ENCODE results near the gene LRTM2.

The LRTM2 gene

GRCh38 chr12:1848745-1849144 is 28.4 kb downstream of the LRTM2 start:
- Histone ChIP-seq H3K27ac (no peak overlapping the region), H3K4me1 (ENCODE audit: control insufficient read depth in 1 of 2, insufficient read depth in 1 of 2, low read depth in 1 of 2, low read length in 1 of 2) (no peaks in the 10 kb centered on the region), H3K27me3 (peaks cover 8% of the 10 kb centered on the region), H3K9me3 (no peaks in the 10 kb centered on the region), H3K4me3 (ENCODE audit: low read depth in 1 of 2, low read length in 1 of 2) (no peak overlapping the region), H3K36me3 (no peaks in the 10 kb centered on the region)
- TF ChIP-seq CTCF (IDR thresholded peaks at IDR 0.05) = no peak

DNA sequence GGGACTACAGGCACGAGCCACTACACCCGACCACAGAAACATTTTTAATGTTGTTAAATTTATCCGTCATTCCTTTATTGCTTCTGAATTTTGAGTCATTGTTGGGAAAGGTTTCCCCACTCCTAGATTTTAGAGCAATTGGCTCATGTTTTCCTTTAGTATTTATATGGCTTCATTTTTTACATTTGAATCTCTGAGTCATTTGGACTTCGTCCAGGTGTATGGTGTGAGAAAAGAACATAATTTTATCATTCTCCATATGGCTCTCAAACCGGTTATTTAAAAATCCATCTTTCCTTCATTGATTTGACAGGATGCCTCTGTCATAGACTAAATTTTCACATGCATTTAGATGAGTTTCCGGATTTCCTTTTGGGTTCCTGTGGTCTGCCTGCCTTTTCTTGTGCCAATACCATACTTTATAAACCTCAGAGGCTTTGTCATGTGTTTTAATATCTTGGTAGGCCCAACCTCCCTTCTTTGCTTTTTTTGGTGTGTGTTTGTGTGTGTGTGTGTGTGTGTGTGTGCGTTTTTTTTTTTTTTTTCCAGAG is 30.9 kb downstream of the LRTM2 start:
- H3K4me1 ChIP-seq (ENCODE audit: control insufficient read depth in 1 of 2, insufficient read depth in 1 of 2, low read depth in 1 of 2, low read length in 1 of 2) = no peaks in the 10 kb centered on the region

DNA sequence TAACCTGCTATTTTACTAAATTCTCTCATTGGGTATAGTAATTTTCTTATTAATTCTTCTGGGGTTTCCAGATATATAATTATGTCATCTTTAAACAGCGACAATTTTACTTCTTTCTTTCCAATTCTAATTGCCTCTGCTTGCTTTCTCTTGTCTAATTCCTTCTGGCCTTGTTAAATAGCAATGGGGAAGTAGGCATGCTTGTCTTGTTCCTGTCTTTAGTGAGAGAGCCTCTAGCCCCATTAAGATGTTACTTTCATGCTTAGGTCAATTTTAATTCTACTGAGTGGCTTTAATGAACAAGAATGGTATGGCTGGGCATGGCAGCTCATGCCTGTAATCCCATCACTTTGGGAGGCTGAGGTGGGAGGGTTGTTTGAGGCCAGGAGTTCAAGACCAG is 31.7 kb downstream of the LRTM2 start:
- Histone ChIP-seq H3K4me3 (ENCODE audit: low read depth in 1 of 2, low read length in 1 of 2) (no peak overlapping the region), H3K36me3 (no peaks in the 10 kb centered on the region), H3K27ac (no peak overlapping the region), H3K4me1 (ENCODE audit: control insufficient read depth in 1 of 2, insufficient read depth in 1 of 2, low read depth in 1 of 2, low read length in 1 of 2) (no peaks in the 10 kb centered on the region), H3K9me3 (no peaks in the 10 kb centered on the region), H3K27me3 (no peaks in the 10 kb centered on the region)
- TF ChIP-seq CTCF (IDR thresholded peaks at IDR 0.05) = no peak

More for the DNA sequence above, 30.9 kb downstream of the LRTM2 start:
- Histone ChIP-seq H3K4me3 (ENCODE audit: low read depth in 1 of 2, low read length in 1 of 2) (no peak overlapping the region), H3K36me3 (no peaks in the 10 kb centered on the region), H3K27me3 (no peaks in the 10 kb centered on the region), H3K27ac (no peak overlapping the region), H3K9me3 (no peaks in the 10 kb centered on the region)
- no peak for TF ChIP-seq CTCF (IDR thresholded peaks at IDR 0.05)

- no peaks in the 10 kb centered on the region for H3K9me3 ChIP-seq
- TF ChIP-seq CTCF (IDR thresholded peaks at IDR 0.05) = no peak
- H3K4me1 ChIP-seq (ENCODE audit: control insufficient read depth in 1 of 2, insufficient read depth in 1 of 2, low read depth in 1 of 2, low read length in 1 of 2) = no peaks in the 10 kb centered on the region
- H3K36me3 ChIP-seq = no peaks in the 10 kb centered on the region
- H3K27me3 ChIP-seq = no peaks in the 10 kb centered on the region
- no peak overlapping the region for H3K4me3 ChIP-seq (ENCODE audit: low read depth in 1 of 2, low read length in 1 of 2)
- no peak overlapping the region for H3K27ac ChIP-seq
Observed at GRCh38 chr12:1853716-1854115, 33.4 kb downstream of the LRTM2 start.

DNA sequence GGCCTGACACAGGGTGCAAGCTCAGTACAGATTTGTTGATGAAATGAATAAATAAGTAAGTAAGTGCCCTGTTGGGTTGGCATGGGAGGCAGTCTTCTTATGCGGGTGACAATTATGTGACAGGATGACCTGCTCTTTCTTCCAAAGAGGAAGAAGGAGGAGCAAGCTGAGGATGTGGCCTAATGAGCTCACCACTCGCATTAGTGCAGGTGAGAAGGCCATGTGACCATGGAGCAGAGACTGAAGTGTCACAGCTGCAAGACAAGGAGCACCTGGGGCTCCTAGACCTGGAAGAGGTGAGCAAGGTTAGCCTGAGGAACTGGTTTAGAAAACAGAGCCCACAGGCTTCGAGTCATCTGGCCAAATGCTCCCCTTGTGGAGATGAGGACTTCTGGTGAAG is 34.9 kb downstream of the LRTM2 start:
- H3K4me1 ChIP-seq (ENCODE audit: control insufficient read depth in 1 of 2, insufficient read depth in 1 of 2, low read depth in 1 of 2, low read length in 1 of 2) = no peaks in the 10 kb centered on the region
- no peak overlapping the region for H3K27ac ChIP-seq
- H3K27me3 ChIP-seq = no peaks in the 10 kb centered on the region
- no peak overlapping the region for H3K4me3 ChIP-seq (ENCODE audit: low read depth in 1 of 2, low read length in 1 of 2)
- no peaks in the 10 kb centered on the region for H3K36me3 ChIP-seq
- TF ChIP-seq CTCF (IDR thresholded peaks at IDR 0.05) = no peak
- no peaks in the 10 kb centered on the region for H3K9me3 ChIP-seq

- Histone ChIP-seq H3K27ac (no peak overlapping the region), H3K4me1 (ENCODE audit: control insufficient read depth in 1 of 2, insufficient read depth in 1 of 2, low read depth in 1 of 2, low read length in 1 of 2) (no peaks in the 10 kb centered on the region), H3K27me3 (no peaks in the 10 kb centered on the region), H3K4me3 (ENCODE audit: low read depth in 1 of 2, low read length in 1 of 2) (no peak overlapping the region), H3K36me3 (no peaks in the 10 kb centered on the region), H3K9me3 (no peaks in the 10 kb centered on the region)
- TF ChIP-seq CTCF (IDR thresholded peaks at IDR 0.05) = no peak
Observed at GRCh38 chr12:1857086-1857485, 36.7 kb downstream of the LRTM2 start.
